NOMO-1 treated with dmso at 0.1 percent for 144 hours (cell line): Measurements from ENCODE around the gene UNC5B.
A peak's percentile ranks its signal among the peaks of the same experiment; 100 is the strongest.

Experiments used
- DNase-seq: peaks from one replicate; lab custom pipeline; 2025; ENCODE audit not compliant: unreplicated experiment; lab: John Stamatoyannopoulos, UW

Gene UNC5B

GRCh38 chr10:71314694-71315225 is 102.4 kb downstream of the UNC5B start:
- DNase-seq: no peak

GRCh38 chr10:71316056-71316785 is 103.9 kb downstream of the UNC5B start:
- no peak for DNase-seq

DNA sequence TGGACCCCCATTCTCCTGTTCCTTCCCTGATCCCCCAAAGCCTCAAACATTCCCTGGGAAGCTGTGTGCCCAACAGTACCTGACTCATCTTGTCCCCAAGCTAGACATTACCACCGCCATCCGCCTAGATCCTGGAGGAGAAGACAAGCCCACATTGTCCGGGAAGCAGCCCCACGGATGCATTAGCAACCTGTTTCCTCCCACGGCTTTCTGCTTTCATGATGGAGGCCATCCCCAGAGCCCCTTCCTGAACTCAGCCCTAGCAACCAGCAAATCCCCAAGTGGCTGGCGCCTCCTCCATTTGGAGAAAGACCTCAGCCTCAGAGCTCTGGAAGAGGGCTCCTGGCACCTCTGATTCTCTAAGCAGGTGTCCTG is 104.4 kb downstream of the UNC5B start:
- DNase-seq: no peak

- DNase-seq: no peak
Measured at GRCh38 chr10:71317739-71318138, 105.4 kb downstream of the UNC5B start.

GRCh38 chr10:71319042-71319799 is 106.9 kb downstream of the UNC5B start, which contains the start of gene SLC29A3:
SLC29A3 (plus strand) TSS chr10:71319259; CDS start chr10:71319310, 51 bp downstream.
- DNase-seq: peak; percentile 86

GRCh38 chr10:71319800-71320392 is 107.5 kb downstream of the UNC5B start:
- DNase-seq: no peak

DNA sequence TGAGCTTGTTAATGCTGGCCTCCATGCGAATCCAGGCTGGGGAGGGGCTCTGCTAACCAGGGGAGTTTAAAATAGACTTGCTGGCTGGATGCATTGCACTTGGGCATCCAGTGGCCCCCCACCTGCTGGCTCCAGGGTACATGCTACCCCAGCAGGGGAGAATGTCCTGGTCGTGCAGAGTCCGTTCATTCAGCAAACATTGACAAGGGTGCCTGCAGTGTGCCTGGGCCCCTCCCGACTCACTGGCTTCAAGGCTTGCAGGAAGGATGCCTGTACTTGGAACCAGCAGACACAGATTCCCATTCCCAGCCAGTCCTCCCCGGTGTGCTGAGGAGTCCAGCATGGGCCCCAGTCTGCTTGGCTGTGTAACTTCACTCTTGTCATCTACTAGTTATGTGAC is 108.2 kb downstream of the UNC5B start:
- no peak for DNase-seq

GRCh38 chr10:71321386-71321785 is 109.0 kb downstream of the UNC5B start:
- DNase-seq: no peak

GRCh38 chr10:71323407-71323806 is 111.0 kb downstream of the UNC5B start:
- DNase-seq: no peak

GRCh38 chr10:71324743-71325142 is 112.4 kb downstream of the UNC5B start:
- no peak for DNase-seq

- DNase-seq: no peak
Measured at GRCh38 chr10:71325267-71325666, 112.9 kb downstream of the UNC5B start.

DNA sequence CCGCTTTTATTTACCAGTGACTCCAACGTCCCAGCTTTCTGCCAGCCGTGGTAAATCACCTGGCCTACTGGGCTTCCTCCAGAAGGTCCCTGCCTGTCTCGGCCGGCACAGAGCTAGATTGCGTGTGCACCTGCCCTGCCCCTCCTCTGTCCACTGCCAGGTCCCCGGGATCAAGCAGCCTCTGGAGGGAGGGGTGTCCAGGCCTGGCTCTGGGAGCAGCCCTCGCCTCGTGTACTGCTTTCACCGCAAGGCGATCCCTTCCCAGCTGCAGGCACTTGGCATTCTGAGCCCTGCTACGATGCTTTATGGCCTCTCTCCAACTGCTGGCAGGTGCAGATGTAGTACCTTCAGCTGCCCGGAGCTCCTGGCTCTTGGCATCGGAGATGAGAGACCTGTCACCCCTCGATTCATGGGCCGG is 114.1 kb downstream of the UNC5B start:
- no peak for DNase-seq

DNA sequence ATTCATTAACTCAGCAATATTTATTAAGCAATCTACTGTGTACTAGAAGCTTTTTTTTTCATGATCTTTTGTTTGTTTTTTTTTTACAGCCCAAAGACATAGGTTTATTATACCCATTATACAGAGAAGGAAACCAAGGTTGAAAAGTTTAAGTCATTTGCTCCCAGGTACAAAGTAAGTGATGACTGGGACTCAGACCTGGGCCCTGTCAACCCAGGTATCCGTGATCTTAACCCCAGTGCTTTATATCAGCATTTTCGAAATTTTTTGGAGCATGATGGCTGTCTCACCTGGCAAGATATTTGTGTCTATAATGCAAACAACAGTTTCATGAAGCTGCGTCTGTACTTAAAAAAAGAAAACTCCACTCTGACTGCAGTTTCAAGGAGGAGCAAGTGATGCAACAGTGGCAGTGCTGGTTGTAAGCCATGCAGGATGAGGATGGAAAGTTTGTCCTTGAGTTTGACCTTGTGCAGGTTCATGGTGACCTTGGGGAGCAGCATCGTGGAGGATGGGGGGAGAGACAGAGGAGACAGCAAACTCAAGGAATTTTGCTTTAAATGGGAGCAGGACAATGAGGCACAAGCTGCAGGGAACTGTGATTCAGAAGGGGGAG is 118.5 kb downstream of the UNC5B start:
- DNase-seq: no peak

DNA sequence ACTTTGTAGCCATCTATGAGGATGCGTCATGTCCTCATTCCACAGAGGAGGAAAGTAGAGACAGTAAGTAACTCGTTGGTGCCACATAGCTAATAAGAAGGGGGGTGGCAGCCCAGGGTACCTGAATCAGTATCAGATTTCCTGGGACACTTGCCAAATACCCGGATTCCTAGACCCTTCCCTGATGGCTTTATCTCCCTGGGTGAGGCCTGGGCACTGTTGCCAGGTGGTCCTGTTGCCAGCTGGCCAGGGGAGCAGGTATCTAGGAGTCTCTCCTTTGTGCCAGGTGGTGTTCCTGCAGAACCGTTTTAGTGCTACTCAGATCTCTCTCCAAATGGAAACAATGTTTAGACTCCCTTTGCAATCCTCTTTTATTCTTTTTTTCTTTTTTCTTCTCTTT is 119.4 kb downstream of the UNC5B start:
- DNase-seq: no peak

DNA sequence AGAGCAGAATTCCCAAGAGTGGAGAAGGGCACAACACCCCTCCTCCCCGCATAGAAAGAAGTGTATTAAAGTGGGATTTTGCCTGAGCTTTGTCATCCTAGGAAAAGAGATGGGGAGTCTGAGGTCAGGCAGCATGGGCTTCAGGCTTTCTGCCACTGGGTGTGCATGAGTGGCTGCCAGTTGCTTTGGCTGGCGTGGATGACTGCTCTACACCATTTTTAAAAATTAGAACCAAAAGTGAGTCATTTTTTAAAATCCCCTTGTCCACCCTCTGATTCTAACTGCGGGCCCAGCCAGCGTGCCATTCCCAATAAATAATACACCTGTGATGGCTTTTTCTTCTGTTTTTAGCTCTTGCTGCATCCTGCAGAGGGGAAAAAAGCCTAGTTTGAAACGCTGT is 120.1 kb downstream of the UNC5B start:
- DNase-seq: no peak

DNA sequence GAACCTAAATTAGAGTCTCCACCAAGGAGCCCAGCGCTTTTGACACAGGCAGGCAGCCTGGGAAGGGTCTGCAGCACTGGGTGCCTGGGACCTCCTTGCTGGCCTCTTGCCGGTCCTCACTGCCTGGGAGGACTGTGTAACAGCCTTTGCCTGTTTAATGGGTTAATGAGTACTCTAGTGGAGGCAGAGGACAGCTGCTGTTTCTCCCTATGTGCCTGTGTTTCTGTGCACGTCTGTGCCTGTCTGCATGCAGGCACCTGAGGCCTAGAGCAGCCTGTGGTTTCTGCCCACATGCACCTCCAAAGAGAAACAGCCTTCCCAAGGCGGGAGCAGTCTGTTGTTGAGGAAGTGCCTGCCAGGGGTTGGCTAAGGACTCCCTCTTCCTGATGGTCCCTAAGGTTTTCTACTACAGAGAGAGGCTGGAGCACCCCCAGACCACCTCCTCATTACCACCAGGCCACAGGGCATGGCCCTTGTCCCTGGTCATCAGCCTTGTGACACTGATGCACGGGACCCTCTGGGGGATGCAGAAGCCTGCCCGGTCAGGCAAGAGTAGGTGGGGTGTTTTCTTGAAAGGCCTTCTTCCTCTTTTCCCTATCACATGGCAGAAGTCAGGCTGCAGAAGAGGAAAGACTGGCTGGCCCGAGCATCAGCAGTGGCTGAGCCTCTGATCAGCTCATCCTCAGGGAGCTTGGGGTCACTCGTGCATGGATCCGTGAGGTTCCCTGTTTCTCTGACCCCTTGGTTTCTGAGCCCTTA is 120.9 kb downstream of the UNC5B start:
- DNase-seq: peak; percentile 54

GRCh38 chr10:71334221-71334791 is 121.9 kb downstream of the UNC5B start:
- DNase-seq: no peak

GRCh38 chr10:71335173-71335708 is 122.9 kb downstream of the UNC5B start:
- DNase-seq: no peak

GRCh38 chr10:71336632-71337031 is 124.3 kb downstream of the UNC5B start:
- no peak for DNase-seq

DNA sequence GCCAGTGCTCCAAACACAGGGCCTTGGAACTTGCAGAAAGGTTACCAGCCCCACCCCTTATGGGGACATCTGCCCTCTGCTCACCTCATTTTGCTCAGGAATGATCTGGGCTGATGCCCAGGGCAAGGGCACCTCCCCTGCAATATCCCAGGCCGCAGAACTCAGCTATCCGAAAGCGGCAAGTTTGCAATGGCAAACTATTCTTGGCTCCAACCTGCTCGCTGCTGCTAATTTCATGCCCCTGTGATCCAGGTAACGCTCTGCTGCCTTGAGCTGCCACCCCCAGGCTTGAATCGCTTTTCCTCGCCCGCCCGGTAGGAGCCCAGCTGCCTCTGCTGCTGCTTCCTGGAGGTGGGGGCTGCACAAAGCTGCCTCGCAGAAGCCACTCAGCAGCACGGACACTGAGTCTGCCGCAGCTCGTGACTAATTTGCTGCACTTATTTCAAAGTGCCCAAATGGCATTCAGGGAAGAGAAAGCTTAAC is 124.9 kb downstream of the UNC5B start:
- DNase-seq: no peak
